ENCODE results near the gene HOMER3.

Gene HOMER3

DNA sequence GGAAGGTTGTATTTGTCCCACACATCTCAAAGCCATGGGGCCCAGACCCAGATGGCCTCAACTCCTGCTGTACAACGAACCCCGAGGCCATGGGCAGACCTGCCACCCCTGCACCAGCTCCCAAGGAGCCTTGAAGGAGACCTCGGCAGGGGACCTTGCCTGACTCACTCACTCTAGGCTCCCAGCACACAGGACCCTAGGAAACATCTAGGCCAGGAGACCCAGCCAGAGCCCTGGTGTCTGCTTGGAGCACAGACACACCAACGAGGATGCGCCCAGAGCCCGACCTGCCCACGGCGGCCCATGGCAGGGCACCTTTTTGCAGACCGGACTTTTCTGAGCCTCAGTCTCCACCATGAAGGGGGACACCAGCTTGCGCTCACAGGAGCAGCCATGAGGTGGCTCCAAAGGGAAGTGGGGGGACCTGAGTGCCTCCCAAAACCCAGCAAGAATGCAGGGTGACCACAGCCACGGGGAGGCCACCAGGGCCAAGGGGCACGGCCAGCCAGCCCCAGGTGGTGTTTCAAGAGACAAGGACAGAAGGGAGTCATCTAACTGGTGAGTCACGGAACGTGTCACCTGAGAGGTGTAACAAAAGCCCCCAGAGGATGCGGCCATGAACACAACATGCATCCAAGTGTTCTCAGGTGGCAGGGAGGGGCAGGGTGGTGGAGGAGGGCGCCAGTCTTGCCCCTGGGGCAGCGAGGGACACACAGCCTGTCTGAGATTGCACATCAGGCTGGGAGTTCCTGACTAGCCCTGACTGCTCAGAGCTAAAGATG is 40.1 kb downstream of the HOMER3 start:
- no peak for DNase-seq

DNA sequence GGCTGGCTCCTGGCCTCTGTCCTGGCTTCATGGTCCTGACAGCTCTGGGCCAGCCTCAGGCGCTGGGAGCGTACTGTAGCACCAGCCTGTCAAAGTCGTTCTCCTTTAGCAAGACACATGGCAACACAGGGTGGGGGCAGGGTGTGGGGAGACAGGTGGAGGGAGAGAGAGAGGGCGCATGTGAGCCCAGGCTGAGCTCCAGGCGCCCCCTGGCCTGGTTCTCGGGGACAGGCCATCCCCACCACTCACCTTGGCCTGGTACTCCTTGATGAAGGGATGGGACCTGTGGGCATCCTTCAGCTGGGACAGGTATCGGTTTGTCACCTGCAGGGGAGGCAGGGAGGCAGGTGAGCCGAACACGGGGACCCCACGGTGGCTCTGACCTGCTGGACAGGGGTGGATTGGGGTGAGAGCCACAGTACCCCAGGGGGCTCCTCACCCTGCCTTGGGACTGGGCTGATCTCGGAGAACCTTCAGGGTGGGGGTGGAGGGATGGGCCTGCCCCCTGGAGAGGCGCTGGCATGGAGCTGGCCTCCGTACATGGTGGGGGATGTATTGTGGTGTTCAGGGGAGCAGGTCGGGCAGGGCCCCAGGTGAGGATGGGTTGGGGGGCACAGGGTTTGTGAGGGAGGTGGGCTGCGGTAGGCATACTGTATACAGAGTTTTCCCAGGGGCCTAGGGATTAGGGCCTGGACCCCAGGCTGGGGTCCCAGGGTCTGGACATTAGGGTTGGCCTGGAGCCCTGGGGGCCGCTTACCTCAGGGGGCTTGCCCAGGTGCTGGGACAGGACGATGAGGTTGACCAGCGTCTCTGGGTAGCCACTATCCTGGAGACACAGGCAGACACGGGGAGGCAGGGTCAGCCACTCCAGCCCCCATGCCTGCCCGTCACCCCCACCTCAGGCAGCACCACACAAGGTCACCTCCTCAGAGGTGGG is 41.1 kb downstream of the HOMER3 start:
- DNase-seq, result no peak

DNA sequence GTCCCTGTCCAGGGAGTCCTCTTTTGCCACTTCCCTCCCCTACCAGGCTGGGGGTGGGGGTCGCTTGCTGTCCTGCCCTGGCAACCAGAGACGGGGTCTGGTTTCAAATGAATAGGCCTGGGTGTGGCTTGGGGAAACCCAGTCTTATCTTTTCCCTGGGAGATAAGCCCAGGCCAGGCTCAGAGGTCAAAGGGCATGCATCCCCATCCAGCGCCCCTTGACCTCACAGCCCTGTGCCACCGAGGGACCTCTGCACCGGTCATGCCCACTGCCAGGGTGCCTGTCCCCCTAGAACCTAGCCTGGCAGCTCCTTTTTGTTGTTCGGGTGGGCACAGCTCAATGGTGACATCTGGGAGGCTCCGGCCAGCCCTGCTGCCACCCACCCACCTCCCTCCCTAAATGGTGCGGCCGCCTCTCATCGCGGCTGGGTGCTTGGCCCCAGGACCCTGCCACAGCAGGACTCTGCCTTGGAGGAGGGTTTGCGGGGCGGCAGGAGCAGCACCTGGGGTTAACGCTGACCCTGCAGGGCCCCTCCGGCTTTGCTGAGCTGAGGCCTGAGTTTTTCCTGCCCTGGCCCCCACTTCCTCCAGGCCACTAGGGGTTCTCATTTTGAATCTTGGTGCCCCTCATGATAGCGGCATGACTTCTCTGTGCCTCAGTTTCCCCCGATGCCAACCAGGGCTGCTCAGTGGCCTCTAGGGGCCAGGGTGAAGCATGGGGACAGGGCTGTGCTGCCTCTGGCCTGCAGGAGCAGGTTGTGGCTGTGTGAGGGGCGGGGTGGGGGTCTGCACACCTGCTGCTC is 42.2 kb downstream of the HOMER3 start:
- no peak for DNase-seq

DNA sequence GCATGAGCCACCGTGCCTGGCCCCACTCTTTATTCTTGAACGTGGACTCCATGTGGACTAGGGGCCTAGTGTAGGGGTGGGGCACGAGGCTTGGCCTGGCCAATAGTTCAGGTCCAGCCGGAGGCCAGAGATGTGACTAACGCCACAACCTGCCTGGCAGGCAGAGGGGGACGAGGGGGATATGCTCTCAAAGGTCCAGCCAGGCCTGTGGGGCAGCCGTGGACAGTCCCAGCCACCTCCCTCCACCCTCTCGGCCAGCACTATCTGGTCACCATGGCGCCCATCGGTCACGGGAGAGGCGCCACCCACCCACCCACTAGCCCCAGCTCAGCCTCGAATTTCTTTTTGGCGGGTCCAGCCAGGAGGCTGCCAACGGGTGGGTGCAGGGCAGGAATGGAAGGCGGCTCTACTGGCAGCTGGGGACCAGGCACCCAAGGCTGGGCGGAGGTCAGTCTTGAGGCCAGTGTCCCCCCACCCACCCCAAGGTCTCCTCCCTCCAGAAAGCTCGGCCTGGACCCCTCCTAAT is 42.9 kb downstream of the HOMER3 start:
- DNase-seq, result no peak

DNA sequence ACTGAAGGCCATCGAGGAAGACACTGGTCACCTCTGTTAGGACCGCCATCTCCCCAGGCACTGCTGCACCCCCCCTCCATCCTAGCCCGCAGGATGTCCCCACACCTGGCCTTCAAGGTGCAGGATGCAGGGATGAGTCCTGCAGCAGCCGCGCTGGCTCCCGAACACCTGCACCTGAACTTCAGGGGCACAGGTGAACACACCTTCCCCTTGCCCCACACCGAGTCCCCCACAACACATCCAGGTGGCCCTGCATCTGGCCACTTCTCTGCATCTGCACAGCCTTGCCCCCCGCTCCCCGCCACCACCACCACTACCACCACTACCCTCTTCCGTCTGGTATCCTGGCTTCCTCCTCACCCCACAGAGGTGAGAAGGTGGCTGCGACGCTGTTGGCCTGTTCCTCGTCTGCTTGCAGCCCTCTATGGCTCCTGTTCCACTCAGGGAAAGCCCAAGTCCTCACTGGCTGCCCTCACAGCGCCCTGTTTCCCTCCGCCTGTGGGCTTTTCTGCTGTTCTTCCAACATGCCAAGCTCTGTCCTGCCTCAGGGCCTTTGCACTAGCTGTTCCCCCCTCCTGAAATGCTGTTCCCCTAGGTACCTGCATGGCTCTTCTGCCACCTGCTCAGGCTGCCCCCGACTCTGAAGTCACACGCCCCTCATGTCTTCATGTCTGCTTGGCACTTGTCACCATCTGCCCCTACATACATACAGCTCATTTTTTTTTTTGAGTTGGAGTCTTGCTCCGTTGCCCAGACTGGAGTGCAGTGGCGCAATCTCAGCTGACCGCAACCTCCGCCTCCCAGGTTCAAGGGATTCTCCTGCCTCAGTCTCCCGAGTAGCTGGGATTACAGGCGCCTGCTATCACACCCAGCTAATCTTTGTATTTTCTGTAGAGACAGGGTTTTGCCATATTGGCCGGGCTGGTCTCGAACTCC is 43.7 kb downstream of the HOMER3 start:
- DNase-seq, result no peak

DNA sequence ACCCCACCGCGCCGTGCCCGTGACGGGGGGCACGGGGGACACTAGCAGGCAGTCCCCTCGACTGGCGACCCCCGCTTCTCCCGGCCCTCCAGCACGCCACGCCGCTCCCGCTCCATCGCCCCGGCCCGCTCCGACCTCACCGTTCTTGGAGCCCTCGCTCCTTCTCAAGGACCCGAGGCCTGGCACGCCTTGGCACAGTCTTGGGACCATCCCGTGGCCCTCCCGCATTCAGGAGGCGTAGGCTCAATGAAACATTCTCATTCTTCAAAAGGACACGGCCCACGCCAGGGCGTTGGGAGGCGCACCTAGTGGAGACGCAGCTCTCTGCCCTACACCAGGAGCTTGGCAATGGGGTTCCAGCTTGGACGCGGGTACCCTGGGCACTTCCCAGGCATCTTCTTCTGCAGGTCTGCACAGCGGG is 44.6 kb downstream of the HOMER3 start:
- DNase-seq, result no peak

DNA sequence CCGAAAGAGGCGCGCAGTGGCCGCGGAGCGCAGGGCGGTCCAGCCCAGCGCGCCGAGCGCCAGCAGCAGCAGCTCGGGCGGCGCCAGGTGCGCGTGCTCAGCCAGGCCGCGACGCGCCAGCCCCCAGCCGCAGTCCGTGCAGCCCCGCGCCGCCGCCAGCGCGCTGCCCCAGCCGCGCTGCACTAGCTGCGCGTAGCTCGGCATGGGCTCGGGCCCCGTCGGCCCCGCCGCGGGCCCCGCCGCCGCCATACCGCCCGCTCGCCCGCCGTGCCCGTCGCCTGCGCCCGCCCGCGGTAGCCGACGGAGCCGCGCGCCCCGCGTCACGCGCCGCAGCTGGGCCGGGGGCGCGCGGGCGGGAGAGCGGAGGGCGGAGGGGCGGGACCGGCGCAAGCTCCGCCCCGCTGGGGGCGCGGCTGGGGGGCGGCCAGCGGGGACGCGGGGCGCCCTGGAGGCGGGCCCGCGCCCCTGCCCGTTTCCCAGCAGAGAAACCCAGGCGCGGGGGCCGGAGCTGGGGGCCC is 45.1 kb downstream of the HOMER3 start, which contains the start of gene CERS1:
CERS1 (minus strand) TSS at position 335 of the 518 bp plus-strand sequence; CDS start at position 249, 86 bp downstream.
- DNase-seq, result no peak

DNA sequence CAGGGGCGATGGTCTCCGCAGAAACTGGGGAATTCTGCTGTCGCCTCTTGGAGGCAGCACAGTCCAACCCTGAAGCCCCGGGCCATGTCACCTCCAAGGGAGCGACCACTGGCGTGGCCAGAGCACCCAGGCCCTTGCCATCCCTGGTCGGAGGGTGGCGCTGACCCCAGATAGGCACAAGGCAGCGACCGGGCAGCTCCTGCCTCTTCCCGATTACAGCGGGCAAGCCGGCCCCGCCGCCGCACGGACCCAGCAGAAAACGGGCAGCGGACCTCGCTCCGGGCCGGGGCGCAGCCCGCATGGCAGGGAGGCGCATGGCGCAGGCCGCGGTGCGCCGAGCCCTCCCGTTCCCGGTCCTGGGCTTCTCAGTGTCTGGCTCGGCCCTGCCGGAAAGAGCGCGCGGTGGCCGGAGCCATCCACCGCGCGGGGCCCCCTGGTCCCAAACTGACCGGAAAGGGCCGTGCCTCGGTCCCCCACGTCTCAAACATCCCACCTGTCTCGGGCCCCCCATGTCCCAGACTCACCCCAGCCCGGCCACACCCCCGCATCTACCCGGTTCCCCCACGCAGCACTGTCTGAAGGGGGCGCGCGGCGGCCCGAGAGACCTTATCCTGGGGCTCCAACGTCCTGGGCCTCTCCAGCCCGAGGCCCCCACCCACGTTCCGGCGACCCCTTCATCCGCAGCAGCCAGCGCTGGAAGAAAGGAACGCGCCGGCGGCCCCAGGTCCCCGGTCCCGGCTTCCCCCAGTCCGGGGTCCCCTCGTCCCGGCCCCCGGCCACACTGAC is 45.8 kb downstream of the HOMER3 start:
- no peak for DNase-seq

DNA sequence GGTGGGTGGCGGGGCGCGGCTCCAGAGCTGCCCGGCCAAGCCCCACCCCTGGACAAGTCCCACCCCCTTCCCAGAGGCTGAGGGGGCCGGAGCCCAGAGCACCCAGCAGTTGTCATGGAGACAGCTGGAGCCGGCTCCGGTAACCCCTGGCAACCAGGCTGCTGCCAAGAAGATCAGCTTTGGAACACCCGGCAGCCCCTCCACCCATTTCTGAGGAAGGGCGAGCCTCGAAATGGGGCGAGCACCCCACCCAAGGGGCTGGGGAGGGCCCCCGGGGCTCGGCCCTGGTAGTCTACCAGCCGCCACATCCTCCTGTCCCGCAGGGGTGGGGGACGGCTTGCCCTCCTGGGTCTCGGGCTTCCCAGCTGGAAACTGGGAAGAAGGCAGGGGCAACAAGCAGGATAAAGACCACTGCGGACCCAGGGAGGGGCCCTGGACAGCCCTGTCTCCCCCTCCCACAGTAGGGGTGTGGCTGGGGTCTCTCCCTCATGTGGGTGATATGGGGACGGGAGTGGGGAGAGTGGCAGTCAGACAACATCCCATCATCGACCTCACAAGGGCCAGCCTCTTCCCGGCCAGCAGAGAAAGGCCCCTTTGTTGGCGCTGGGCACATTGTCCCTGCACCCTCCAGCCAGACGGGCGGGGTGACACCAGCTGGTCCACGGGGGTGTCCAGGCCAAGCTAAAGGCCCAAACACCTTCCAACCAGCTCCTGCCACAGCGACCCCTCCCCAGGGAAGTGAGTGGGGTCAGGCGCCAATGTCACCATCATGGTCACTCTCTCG is 46.6 kb downstream of the HOMER3 start:
- no peak for DNase-seq

DNA sequence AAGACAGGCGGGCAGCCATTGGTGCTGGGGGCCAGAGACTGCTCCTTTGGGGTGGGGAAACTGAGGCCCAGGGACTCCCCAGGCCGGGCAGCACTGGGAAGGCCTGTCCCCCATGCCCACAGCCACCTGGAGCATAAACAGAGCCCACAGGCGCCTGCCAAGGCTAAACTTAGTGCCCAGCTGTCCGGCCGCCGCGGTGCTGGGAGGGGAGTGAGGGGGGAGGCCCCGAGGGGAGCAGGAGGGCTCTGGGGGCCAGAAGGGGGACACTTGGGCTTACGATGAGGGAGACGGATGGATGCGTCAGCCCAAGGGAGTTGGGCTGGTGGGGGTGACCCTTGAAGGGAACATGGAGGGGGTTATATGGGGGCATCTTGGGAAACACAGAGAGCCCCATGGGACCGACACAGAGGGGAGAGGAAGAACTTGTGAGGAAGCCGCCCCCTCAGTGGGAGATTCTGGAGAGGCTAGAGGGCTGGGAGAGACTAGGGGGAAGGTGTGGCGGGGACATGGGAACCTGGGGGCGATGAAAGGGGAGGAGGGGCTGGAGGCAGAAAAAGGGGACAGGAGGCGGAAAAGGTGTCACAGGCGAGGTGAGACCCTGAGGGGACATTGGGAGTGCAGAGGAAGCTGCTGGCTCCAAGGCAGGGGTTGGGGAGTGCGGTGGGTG is 47.3 kb downstream of the HOMER3 start:
- DNase-seq, result no peak

DNA sequence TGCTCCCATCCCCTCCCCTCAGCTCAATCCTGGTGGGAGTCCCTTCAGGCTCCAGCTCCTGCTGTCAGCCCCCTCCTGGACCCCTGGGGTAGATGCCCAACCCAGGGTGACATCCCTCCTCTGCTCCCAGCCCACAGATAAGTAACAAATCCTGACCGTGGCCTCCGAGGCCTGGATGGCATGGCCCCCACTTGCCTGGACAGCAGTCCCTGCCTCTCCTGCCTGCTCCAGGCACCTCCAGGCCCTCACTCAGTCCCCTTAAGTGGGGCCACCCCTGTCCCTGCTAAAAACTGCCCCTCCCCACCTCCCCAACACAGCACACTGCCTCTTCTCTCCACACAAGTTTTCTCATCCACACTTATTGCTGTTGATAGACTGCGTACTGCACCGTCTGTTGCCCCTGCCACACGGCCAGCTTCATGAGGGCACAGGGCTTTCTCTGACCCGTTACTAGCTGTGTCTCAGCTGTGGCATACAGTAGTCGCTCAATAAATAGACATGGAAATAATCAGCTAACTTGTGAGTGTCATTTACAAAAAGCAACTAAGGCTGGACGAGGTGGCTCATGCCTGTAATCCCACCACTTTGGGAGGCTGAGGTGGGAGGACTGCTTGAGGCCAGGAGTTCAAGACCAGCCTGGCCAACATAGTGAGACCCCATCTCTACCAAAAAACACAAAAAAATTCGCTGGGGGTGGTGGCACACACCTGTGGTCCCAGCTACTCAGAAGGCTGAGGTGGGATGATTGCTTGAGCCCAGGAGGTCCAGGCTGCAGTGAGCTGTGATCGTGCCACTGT is 50.9 kb downstream of the HOMER3 start:
- no peak for DNase-seq

DNA sequence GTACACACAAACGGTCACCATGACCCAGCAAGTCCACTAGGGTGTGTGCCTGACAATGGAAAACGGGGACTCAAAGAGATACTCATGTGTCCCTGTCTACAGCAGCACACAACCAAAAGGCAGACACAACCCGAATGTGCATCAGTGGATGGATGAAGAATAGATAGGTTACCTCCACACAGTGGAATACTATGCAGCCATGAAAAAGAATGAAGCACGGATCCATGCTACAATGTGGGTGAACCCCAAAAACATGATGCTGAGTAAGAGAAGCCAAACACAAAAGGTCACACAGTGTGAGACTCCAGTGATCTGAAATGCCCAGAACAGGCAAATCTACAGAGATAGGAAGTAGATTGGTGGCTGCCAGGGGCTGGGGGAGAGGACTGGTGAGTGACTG is 54.0 kb downstream of the HOMER3 start:
- DNase-seq, result no peak

DNA sequence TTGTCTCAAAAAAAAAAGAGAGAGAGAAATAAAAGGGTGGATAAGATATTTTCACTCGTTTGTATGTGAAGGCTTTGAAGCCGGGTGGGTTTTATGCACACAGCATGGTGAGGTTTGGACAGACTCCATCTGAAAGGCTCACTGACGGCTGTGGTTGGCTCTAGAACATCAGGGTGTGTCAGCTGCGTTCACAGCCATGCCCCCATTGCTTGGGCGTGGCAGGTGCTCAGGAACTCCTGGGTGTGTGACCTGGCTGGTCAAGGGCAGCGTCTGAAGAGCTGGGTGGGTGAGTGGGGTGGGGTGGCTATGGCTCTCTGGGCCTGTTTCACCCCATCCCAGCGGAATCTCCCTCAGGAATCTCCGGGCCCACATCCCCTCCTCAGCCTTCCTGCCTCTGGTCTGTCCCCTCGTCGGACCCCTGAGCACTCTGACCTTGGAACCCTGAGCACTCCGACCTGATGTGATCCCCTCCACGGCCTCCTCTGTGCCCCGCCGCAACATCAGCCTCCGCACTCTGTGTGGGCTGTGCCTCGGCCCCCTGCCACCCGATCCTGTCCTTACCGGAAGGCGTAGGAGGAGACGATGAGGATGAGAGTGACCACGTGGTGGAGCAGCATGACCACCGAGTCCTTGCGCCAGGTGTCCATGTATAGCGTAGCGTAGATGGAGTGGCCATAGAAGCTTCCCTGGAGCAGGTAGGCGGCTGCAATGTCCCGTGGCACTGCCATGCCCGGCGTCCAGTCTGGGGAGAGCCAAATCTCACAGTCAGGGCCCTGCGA is 57.3 kb downstream of the HOMER3 start:
- DNase-seq, result no peak

DNA sequence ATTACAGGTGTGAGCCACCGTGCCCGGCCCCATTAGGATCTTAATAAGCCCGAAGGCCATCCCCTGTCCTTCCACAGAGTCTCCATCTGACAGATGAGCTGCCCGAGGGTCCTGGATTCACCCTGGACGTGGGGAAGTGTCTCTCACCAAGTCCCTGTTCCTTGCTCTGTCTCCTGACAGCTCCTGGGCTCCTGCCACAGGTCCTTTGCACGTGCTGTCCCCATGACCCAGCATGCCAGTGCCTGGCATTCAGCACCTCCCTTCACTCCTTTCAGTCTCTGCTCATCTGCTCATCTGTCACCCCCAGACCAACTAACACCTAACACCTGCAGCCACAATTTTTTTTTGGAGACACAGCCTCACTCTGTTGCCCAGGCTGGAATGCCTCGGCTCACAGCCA is 59.5 kb downstream of the HOMER3 start:
- DNase-seq, result no peak

DNA sequence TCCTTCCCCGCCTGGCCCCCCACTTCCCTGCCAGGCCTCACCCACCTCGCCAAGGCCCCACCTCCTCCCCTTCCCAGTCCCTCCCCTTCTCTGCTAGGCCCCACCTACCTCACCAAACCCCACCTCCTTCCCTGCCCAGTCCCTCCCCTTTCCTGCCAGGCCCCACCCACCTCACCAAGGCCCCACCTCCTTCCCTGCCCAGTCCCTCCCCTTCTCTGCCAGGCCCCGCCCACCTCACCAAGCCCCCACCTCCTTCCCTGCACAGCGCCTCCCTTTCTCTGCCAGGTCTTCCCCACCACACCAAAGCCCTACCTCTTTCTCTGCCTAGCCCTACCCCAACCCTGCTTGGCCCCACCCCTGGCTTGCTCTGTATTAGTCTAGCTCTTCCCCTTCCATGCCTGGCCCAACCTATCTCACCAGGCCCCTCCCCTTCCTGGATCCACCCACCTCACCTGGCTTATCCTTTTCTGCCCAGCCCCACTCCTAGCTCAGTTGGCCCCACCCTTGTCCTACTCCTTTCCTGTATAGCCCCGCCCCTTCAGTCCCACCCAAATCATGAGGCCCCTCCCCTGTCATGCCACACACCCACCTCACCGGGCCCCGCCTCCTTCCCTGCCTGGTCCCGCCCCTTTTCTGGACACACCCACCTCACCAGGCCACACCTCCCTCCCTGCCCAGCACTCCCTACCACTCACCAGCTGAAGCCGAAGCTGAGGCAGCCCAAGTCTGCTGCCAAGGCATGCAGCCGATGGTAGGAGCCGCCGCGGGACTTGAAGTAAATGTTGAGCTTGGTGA is 61.2 kb downstream of the HOMER3 start:
- no peak for DNase-seq

Measured in stimulated activated CD4-positive, alpha-beta T cell treated with anti-CD3 and anti-CD28 coated beads, Interleukin-4, amount 100 ng/mL, for 1 hour (primary cell).